IPS DF 6.9 (cell line): ENCODE data around the gene GAS6.
"Not testable (repeated sequence)": the region's sequence is repeated elsewhere in the genome, so short reads cannot be mapped to it uniquely, and the experiment has no call there.

Experiments
- DNase-seq: peaks from one replicate; pipeline ENCODE4 v3.0.0-alpha.2; 2013; ENCODE audit warnings: low read depth, low spot score
- H3K27ac ChIP-seq: one replicate; pipeline ENCODE4 v1.5.1; 2013; ENCODE audit warnings: low read length, control low read depth
- H3K27me3 ChIP-seq: 2 replicates; pipeline ENCODE4 v1.6.1; 2013; ENCODE audit warnings: mild to moderate bottlenecking, low read length; ENCODE audit not compliant: control insufficient read depth, insufficient read depth
- H3K36me3 ChIP-seq: 2 replicates; pipeline ENCODE4 v1.6.1; 2013; ENCODE audit warnings: low read length; ENCODE audit not compliant: control insufficient read depth, insufficient read depth
- H3K4me1 ChIP-seq: 2 replicates; pipeline ENCODE4 v1.6.1; 2013; ENCODE audit warnings: low read length; ENCODE audit not compliant: control insufficient read depth, insufficient read depth
- H3K4me3 ChIP-seq: 2 replicates; pipeline ENCODE4 v1.5.1; 2013; ENCODE audit warnings: mild to moderate bottlenecking, low read length
- H3K9me3 ChIP-seq: 2 replicates; pipeline ENCODE4 v1.6.1; 2013; ENCODE audit warnings: low read length, inconsistent platforms; ENCODE audit not compliant: control insufficient read depth, insufficient read depth
- WGBS: extraction: QIAGEN DNeasy Blood & Tissue Kit; methylation state at CpG from one replicate; pipeline ENCODE4 v1.1.7; 2013; ENCODE audit warnings: mixed read lengths, missing lambda C conversion rate; ENCODE audit not compliant: insufficient read length, insufficient coverage; 5-methylcytosine and 5-hydroxymethylcytosine counted together

GAS6 gene

GRCh38 chr13:113836768-113837559 is 26.9 kb downstream of the GAS6 start:
- WGBS = no CpG with 5 or more reads among the region's 19 CpGs
- Histone ChIP-seq H3K9me3 (no peaks in the 10 kb centered on the region), H3K4me3 (no peak overlapping the region), H3K27me3 (no peaks in the 10 kb centered on the region), H3K4me1 (peaks cover 12% of the 10 kb centered on the region), H3K36me3 (peaks cover 9% of the 10 kb centered on the region; the same call in 1 of the 2 replicates), H3K27ac (no peak overlapping the region)
- no peak for DNase-seq

DNA sequence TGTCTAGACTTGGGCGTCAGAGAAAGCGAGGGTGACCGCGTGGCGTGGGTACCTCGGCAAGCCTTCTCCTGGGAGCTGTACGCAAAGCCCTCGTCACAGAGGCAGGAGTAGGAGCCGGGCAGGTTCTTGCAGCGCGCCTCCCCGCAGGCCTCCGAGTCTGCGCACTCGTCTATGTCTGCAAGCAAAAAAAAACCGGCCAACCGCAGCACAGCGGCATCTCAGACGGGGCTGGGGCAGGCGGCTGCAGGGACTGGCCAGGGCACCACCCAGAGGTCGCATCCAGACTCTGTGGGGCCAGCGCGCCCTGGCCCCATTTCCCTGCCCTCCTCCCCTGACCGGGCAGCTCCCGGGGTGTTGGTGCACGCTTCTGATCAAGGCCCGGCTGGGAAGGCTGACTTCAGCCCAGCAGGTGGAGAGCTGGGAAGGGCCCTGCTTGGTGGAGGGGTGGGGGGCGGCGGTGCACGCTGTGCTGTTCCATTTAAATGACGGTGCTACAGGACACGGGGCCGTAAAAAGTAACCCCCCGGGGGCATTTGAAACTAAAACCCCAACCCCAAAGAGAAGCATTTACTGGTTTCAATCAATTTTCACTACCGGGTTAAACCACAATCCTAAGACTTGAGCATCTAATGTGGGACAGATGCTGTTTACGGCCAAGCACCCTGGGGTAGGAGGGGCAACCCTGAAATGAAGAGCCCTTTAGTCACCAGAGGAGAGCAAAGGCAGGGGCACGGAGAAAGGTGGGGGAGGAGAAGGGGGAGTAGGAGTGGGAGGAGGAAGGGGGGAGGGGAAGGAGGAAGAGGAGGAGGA is 28.2 kb downstream of the GAS6 start:
- H3K27me3 ChIP-seq = no peaks in the 10 kb centered on the region
- no peak overlapping the region for H3K4me3 ChIP-seq
- no CpG with 5 or more reads among the region's 37 CpGs for WGBS
- no peak overlapping the region for H3K27ac ChIP-seq
- no peaks in the 10 kb centered on the region for H3K9me3 ChIP-seq
- peaks cover 12% of the 10 kb centered on the region for H3K4me1 ChIP-seq
- DNase-seq = no peak
- H3K36me3 ChIP-seq = peaks cover 9% of the 10 kb centered on the region; the same call in 1 of the 2 replicates

DNA sequence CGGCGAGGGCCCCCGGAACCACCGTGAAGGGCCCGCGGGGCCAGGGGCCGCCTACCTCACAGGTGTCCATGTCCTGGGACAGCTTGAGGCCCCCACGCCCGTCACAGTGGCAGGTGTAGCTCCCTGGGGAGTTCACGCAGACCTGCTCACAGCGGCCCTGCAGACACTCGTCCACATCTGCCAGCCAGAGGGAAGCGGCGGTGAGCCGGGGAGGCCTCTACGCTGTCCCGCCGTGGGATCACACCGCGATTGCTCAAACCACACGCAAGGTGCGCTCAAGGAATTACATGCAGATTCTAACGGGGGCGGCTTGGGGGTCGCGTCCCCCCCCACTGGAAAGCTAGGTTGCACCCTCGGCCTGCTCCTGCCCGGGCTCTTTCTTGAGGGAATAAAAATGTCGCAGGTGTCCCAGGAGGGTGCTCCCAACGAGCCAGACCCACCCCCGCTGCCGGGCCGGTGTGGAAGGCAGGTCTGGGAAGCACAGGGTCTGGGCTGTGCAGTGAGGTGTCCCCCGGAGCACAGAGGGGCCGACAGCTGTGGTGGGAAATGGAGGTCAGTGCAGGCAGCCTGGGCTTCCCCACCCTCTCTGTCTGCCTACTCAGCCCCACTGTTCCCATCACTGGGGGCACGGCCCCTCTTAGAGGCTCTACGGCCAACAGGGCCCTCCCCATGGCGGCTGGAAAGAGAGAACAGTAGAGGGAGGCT is 29.2 kb downstream of the GAS6 start:
- DNase-seq = no peak
- no peaks in the 10 kb centered on the region for H3K9me3 ChIP-seq
- H3K27me3 ChIP-seq = no peaks in the 10 kb centered on the region
- H3K27ac ChIP-seq = no peak overlapping the region
- no peak overlapping the region for H3K4me3 ChIP-seq
- H3K4me1 ChIP-seq = peaks cover 12% of the 10 kb centered on the region
- WGBS = no CpG with 5 or more reads among the region's 38 CpGs
- H3K36me3 ChIP-seq = peaks cover 9% of the 10 kb centered on the region; the same call in 1 of the 2 replicates

- not testable (repeated sequence) for H3K27me3 ChIP-seq, H3K36me3 ChIP-seq, H3K9me3 ChIP-seq, H3K4me3 ChIP-seq, DNase-seq, H3K4me1 ChIP-seq, H3K27ac ChIP-seq
- no CpG with 5 or more reads among the region's 17 CpGs for WGBS
Observed at GRCh38 chr13:113834006-113834405, 29.9 kb downstream of the GAS6 start.

DNA sequence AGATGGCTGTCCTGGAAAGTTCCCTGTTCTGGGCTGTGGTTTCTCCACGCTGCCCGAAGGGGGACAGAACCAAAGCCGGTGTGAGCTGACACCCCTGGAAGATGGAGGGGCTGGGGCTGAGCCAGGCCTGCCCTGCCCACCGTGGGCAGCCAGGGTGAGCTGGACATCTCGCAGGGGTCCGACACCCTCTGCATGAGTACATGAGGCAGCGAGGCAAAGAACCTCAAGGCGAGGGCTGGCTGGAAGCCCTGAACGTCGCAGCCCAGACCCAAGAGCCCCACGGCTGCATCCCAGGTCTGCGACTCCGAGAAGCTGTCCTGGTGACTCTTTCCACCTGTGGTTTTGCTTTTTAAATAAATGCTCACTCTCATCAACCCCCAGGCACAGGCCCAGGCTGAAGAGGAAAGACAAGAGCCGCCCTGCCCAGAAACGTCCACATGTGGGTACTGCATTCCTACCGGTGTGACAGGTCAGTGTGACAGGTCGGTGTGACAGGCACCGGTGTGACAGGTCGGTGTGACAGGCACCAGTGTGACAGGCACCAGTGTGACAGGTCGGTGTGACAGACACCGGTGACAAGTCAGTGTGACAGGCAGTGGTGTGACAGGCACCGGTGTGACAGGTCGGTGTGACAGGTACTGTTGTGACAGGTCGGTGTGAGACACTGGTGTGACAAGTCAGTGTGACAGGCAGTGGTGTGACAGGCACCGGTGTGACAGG is 30.6 kb downstream of the GAS6 start:
- WGBS = no CpG with 5 or more reads among the region's 25 CpGs
- Histone ChIP-seq H3K36me3 (peaks cover 9% of the 10 kb centered on the region; the same call in 1 of the 2 replicates), H3K27ac (no peak overlapping the region), H3K9me3 (no peaks in the 10 kb centered on the region), H3K4me3 (no peak overlapping the region), H3K4me1 (peaks cover 9% of the 10 kb centered on the region), H3K27me3 (no peaks in the 10 kb centered on the region)
- DNase-seq = no peak

DNA sequence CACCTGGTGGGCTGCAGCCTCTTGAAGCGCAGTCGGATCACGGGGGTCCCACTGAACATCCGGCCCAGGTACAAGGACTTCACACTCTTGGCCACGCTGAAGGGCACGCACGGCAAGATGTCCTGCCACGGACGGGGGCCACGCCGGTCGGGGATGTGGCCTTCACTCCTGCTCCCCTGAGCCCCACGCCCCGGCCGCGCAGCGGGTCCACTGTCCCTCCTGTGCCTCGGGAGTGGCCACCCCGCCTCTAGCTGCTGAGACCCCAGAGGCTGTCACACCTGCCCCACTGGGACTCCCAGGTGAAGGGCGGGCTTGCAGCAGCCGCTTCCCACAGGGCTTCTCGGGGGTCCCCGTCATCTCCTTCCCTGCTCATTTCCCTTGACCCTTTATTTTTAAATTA is 31.2 kb downstream of the GAS6 start:
- WGBS = no CpG with 5 or more reads among the region's 23 CpGs
- H3K27me3 ChIP-seq = no peaks in the 10 kb centered on the region
- no peak overlapping the region for H3K4me3 ChIP-seq
- peaks cover 5% of the 10 kb centered on the region for H3K4me1 ChIP-seq
- DNase-seq = no peak
- peaks cover 6% of the 10 kb centered on the region for H3K36me3 ChIP-seq
- no peaks in the 10 kb centered on the region for H3K9me3 ChIP-seq
- H3K27ac ChIP-seq = no peak overlapping the region

GRCh38 chr13:113832205-113832604 is 31.7 kb downstream of the GAS6 start:
- Histone ChIP-seq H3K27me3 (no peaks in the 10 kb centered on the region), H3K36me3 (peaks cover 9% of the 10 kb centered on the region), H3K4me1 (peaks cover under 1% of the 10 kb centered on the region), H3K4me3 (no peak overlapping the region), H3K9me3 (no peaks in the 10 kb centered on the region), H3K27ac (no peak overlapping the region)
- no CpG with 5 or more reads among the region's 19 CpGs for WGBS
- no peak for DNase-seq

- Histone ChIP-seq H3K27ac (no peak overlapping the region), H3K36me3 (peaks cover 13% of the 10 kb centered on the region)
- WGBS = no CpG with 5 or more reads among the region's 23 CpGs
Observed at GRCh38 chr13:113831061-113831460, 32.8 kb downstream of the GAS6 start.

GRCh38 chr13:113830426-113830950 is 33.4 kb downstream of the GAS6 start:
- H3K4me1 ChIP-seq, DNase-seq, H3K27ac ChIP-seq, H3K27me3 ChIP-seq, H3K4me3 ChIP-seq, H3K9me3 ChIP-seq: not testable (repeated sequence)
- no CpG with 5 or more reads among the region's 22 CpGs for WGBS
- H3K36me3 ChIP-seq = peaks cover 16% of the 10 kb centered on the region

More at GRCh38 chr13:113831061-113831460, 32.8 kb downstream of the GAS6 start:
- Histone ChIP-seq H3K27me3 (no peaks in the 10 kb centered on the region), H3K4me1 (no peaks in the 10 kb centered on the region; the same call in 1 of the 2 replicates), H3K9me3 (no peaks in the 10 kb centered on the region), H3K4me3 (no peak overlapping the region)
- DNase-seq = no peak
